Measurements from ENCODE around the gene CTSZ.
A peak's percentile ranks its signal among the peaks of the same experiment; 100 is the strongest.

CTSZ gene

DNA sequence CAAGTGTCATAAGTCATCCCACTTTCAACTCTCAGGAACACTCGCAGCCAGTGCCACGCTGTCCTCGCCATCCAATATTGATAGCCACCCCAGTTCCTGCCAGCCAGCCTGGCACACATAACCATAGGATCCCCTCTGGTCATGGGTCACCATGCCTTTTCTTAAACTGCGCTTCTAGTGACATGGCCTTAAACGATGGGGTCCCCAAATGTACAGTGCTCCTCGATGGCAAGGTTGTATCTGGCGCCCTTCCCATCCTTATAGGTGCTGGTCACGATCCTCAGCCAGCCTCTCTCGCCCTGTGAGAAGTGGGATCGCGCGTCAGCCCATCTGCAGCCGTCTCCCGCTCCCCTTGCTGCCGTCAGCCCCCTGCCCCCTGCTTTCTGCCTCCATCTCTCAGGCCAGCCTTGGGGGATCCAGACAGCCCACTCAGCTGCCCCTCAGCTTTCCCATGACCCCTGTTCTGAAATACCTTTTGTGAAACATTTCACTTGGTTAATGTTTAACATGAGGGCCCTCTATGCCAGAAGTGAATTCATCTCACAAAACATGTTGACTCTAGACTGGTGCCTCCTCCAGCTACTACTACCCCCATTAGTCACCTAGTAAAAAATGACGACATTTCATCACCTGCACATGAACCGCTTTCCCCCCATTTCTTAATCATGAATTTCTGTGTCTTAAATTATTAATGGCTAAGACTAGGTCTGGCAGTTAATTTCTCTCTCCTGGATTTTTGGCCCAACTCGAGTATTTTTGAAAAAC is 11.4 kb downstream of the CTSZ start:
- DNase-seq (ENCODE audit: insufficient read length, low spot score) (no peak), FAIRE-seq (no peak)
- no peak for TF ChIP-seq SPI1 (IDR thresholded peaks at IDR 0.05; ENCODE audit: low read depth, low read length)
- TF ChIP-seq PAX5 (IDR thresholded peaks at IDR 0.05; ENCODE audit: insufficient read depth, low read length, severe bottlenecking), result no peak
- TF ChIP-seq TAF1 (IDR thresholded peaks at IDR 0.05; ENCODE audit: low read depth, low read length), result no peak
- peak; percentile 68 for TF ChIP-seq POLR2AphosphoS5 (IDR thresholded peaks at IDR 0.05; ENCODE audit: low read depth, low read length)
- 0 out of 2 replicates have a peak, but pooled peaks have one; percentile 8 for TF ChIP-seq POU2F2 (IDR thresholded peaks at IDR 0.05; ENCODE audit: low read depth, low read length)
- peak; percentile 45; the same call in 1 of the 2 replicates for TF ChIP-seq POLR2A (IDR thresholded peaks at IDR 0.05; ENCODE audit: low read depth, low read length)

DNA sequence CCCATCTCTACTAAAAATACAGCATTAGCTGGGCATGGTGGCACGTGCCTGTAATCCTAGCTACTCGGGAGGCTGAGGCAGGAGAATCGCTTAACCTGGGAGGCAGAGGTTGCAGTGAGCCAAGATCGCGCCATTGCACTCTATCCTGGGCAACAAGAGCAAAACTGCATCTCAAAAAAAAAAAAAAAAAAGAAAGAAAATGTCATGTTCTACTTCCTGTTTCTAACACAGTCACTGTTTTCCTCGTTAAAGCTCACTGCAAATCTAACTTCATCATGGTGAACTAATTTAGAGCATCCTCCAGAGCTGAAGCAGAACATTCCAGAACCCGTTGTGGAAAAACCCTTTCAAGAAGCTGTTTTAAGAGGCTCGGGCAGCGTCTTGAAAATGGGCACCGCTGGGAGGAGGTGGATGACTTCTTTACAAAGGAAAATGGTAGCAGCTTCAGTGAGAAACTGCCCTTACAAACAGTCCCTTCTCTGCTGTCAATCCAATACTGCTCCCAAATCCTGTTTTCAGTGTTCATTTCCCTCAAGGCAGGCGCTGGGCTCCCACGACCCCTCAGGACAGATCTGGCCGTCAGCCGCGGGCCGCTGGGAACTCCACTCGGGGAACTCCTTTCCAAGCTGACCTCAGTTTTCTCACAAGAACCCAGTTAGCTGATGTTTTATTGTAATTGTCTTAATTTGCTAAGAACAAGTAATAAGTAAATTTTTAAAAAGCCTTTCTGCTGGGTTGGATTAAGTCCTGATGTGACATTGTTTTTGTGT is 12.5 kb downstream of the CTSZ start:
- FAIRE-seq (no peak), DNase-seq (ENCODE audit: insufficient read length, low spot score) (no peak)
- TF ChIP-seq TAF1 (IDR thresholded peaks at IDR 0.05; ENCODE audit: low read depth, low read length) (no peak), POLR2AphosphoS5 (IDR thresholded peaks at IDR 0.05; ENCODE audit: low read depth, low read length) (peak; percentile 44; the same call in 1 of the 2 replicates), SPI1 (IDR thresholded peaks at IDR 0.05; ENCODE audit: low read depth, low read length) (no peak), POLR2A (IDR thresholded peaks at IDR 0.05; ENCODE audit: low read depth, low read length) (no peak), POU2F2 (IDR thresholded peaks at IDR 0.05; ENCODE audit: low read depth, low read length) (no peak), PAX5 (IDR thresholded peaks at IDR 0.05; ENCODE audit: insufficient read depth, low read length, severe bottlenecking) (no peak)

- no peak for TF ChIP-seq SPI1 (IDR thresholded peaks at IDR 0.05; ENCODE audit: low read depth, low read length)
- TF ChIP-seq POLR2A (IDR thresholded peaks at IDR 0.05; ENCODE audit: low read depth, low read length), result peak; percentile 54; the same call in 1 of the 2 replicates
- peak; percentile 70; the same call in 1 of the 2 replicates for TF ChIP-seq POLR2AphosphoS5 (IDR thresholded peaks at IDR 0.05; ENCODE audit: low read depth, low read length)
- no peak for DNase-seq (ENCODE audit: insufficient read length, low spot score)
- peak; percentile 5 for FAIRE-seq
These were observed 13.5 kb downstream of the CTSZ start for GRCh38 chr20:58993332-58994248.

DNA sequence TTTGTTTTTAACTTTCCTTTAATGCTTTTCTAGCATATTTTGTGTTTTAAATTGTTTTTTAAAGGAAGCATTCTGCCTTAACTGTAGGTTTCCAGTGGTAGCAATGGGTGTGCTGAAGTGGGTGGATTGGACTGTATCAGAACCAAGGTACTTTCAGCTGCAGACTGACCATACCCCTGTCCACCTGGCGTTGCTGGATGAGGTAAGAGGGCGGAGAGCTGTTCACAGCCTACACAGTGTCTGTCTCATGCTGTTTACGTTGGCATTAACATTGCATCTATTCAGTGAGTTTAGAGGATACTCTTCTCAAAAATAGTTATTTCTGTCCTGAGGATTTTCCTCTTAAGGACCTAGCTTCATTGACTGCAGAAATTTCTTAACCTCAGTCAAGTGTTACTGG is 14.1 kb downstream of the CTSZ start:
- DNase-seq (ENCODE audit: insufficient read length, low spot score), result no peak
- TF ChIP-seq POLR2A (IDR thresholded peaks at IDR 0.05; ENCODE audit: low read depth, low read length) (no peak; the same call in 1 of the 2 replicates), POU2F2 (IDR thresholded peaks at IDR 0.05; ENCODE audit: low read depth, low read length) (no peak), POLR2AphosphoS5 (IDR thresholded peaks at IDR 0.05; ENCODE audit: low read depth, low read length) (no peak), TAF1 (IDR thresholded peaks at IDR 0.05; ENCODE audit: low read depth, low read length) (no peak), PAX5 (IDR thresholded peaks at IDR 0.05; ENCODE audit: insufficient read depth, low read length, severe bottlenecking) (no peak), SPI1 (IDR thresholded peaks at IDR 0.05; ENCODE audit: low read depth, low read length) (no peak)
- no peak for FAIRE-seq

- no peak for FAIRE-seq
- no peak for DNase-seq (ENCODE audit: insufficient read length, low spot score)
- TF ChIP-seq PAX5 (IDR thresholded peaks at IDR 0.05; ENCODE audit: insufficient read depth, low read length, severe bottlenecking), result no peak
- TF ChIP-seq SPI1 (IDR thresholded peaks at IDR 0.05; ENCODE audit: low read depth, low read length), result no peak
- TF ChIP-seq TAF1 (IDR thresholded peaks at IDR 0.05; ENCODE audit: low read depth, low read length), result no peak
- TF ChIP-seq POU2F2 (IDR thresholded peaks at IDR 0.05; ENCODE audit: low read depth, low read length), result no peak
- TF ChIP-seq POLR2A (IDR thresholded peaks at IDR 0.05; ENCODE audit: low read depth, low read length), result no peak
- no peak for TF ChIP-seq POLR2AphosphoS5 (IDR thresholded peaks at IDR 0.05; ENCODE audit: low read depth, low read length)
These were observed 15.3 kb downstream of the CTSZ start for GRCh38 chr20:58991715-58992114.

DNA sequence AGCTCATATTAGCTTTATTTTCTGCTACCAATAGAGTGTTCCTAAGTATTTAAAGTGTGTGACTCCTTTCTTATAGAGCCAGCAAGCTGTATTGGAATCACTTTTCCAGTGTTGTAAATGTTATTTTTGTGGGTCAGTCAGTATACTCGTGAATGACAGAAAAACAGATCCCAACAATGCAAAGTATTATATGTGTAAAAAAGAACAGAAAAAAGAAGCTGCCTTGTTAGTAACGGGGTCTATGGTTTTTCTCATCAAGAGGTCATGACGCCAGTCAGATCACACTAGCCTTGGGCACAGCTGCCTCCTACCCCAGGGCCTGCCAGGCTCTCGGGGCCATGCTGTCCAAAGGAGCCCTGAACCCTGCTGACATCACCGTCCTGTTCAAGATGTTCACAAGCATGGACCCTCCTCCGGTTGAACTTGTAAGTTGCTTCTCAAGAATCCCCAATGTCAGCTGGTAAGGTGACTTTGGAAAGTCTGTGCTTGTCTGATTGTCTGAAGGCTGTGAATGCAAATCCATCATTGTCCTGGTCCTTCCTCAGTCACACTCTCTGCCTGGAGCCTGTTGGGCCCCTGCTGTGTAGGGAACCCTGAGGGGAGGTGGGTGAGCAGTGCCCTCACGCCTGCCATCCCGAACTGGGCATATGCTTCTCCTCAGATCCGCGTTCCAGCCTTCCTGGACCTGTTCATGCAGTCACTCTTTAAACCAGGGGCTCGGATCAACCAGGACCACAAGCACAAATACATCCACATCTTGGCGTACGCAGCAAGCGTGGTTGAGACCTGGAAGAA is 16.2 kb downstream of the CTSZ start:
- DNase-seq (ENCODE audit: insufficient read length, low spot score) (no peak), FAIRE-seq (no peak)
- TF ChIP-seq TAF1 (IDR thresholded peaks at IDR 0.05; ENCODE audit: low read depth, low read length) (no peak), POLR2AphosphoS5 (IDR thresholded peaks at IDR 0.05; ENCODE audit: low read depth, low read length) (no peak), SPI1 (IDR thresholded peaks at IDR 0.05; ENCODE audit: low read depth, low read length) (no peak), POLR2A (IDR thresholded peaks at IDR 0.05; ENCODE audit: low read depth, low read length) (no peak), POU2F2 (IDR thresholded peaks at IDR 0.05; ENCODE audit: low read depth, low read length) (no peak), PAX5 (IDR thresholded peaks at IDR 0.05; ENCODE audit: insufficient read depth, low read length, severe bottlenecking) (no peak)

DNA sequence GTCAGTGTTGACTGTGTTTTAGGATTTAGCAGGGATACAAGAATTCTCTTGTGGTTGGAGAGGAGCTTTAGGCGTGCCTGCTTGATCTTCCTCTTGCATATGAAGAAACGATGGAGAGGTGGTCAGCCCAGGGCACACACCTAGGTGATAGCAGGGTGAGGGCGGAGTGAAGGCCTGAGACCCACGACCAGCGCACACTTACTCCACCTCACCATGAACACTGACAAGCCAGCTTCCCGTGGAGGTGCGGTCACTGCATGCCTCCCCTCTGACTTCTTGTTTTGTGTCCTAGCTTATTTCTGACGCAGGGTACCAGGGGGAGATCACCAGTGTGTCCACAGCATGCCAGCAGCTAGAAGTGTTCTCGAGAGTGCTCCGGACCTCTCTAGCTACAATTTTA is 17.9 kb downstream of the CTSZ start:
- FAIRE-seq (no peak), DNase-seq (ENCODE audit: insufficient read length, low spot score) (no peak)
- TF ChIP-seq TAF1 (IDR thresholded peaks at IDR 0.05; ENCODE audit: low read depth, low read length) (no peak), PAX5 (IDR thresholded peaks at IDR 0.05; ENCODE audit: insufficient read depth, low read length, severe bottlenecking) (no peak), POU2F2 (IDR thresholded peaks at IDR 0.05; ENCODE audit: low read depth, low read length) (no peak)

GRCh38 chr20:58988565-58988882 is 18.5 kb downstream of the CTSZ start:
- FAIRE-seq (no peak), DNase-seq (ENCODE audit: insufficient read length, low spot score) (no peak)
- no peak for TF ChIP-seq PAX5 (IDR thresholded peaks at IDR 0.05; ENCODE audit: insufficient read depth, low read length, severe bottlenecking)
- TF ChIP-seq POU2F2 (IDR thresholded peaks at IDR 0.05; ENCODE audit: low read depth, low read length), result no peak
- TF ChIP-seq TAF1 (IDR thresholded peaks at IDR 0.05; ENCODE audit: low read depth, low read length), result no peak
- no peak for TF ChIP-seq SPI1 (IDR thresholded peaks at IDR 0.05; ENCODE audit: low read depth, low read length)
- no peak for TF ChIP-seq POLR2AphosphoS5 (IDR thresholded peaks at IDR 0.05; ENCODE audit: low read depth, low read length)
- TF ChIP-seq POLR2A (IDR thresholded peaks at IDR 0.05; ENCODE audit: low read depth, low read length), result no peak
